GM18951 (cell line): ENCODE measurements around the gene OR52E1.

Experiments
- POLR2A ChIP-seq: IDR thresholded peaks from 4 replicates; pipeline ENCODE4 v1.6.1; 2011; ENCODE audit warnings: mild to moderate bottlenecking; ENCODE audit not compliant: insufficient read length, insufficient read depth; ENCODE audit errors: extremely low read depth
- in situ Hi-C: fragments of 300-500 bp; cut with MboI; formaldehyde crosslinking; loops from one replicate; pipeline ENCODE4 v1.12.0; 2022; ENCODE audit warnings: low sequenced_read_pairs, mixed read lengths, inconsistent platforms; ENCODE audit not compliant: unreplicated experiment

OR52E1 gene

GRCh38 chr11:5083602-5084001 is 14.2 kb downstream of the OR52E1 start:
- in situ Hi-C loops, result no loop called here
- no peak for TF ChIP-seq POLR2A

GRCh38 chr11:5088556-5088955 is 19.2 kb downstream of the OR52E1 start:
- in situ Hi-C loops, result no loop called here
- TF ChIP-seq POLR2A, result no peak

- TF ChIP-seq POLR2A, result no peak
- in situ Hi-C loops, result no loop called here
Observed at GRCh38 chr11:5090668-5091067, 21.3 kb downstream of the OR52E1 start.

- in situ Hi-C loops, result no loop called here
- no peak for TF ChIP-seq POLR2A
Observed at GRCh38 chr11:5092821-5093585, 23.6 kb downstream of the OR52E1 start.

GRCh38 chr11:5096011-5096410 is 26.6 kb downstream of the OR52E1 start:
- TF ChIP-seq POLR2A, result no peak
- in situ Hi-C loops, result no loop called here

- no peak for TF ChIP-seq POLR2A
- in situ Hi-C loops, result no loop called here
Observed at GRCh38 chr11:5102246-5102645, 32.9 kb downstream of the OR52E1 start.

- in situ Hi-C loops, result no loop called here
- no peak for TF ChIP-seq POLR2A
Observed at GRCh38 chr11:5103066-5103465, 33.7 kb downstream of the OR52E1 start.

- in situ Hi-C loops, result no loop called here
- TF ChIP-seq POLR2A, result no peak
Observed at GRCh38 chr11:5107285-5107684, 37.9 kb downstream of the OR52E1 start.

- no peak for TF ChIP-seq POLR2A
- in situ Hi-C loops, result no loop called here
Observed at GRCh38 chr11:5115339-5115738, 46.0 kb downstream of the OR52E1 start.

- in situ Hi-C loops, result no loop called here
Observed at GRCh38 chr11:5117588-5117987, 48.2 kb downstream of the OR52E1 start.

GRCh38 chr11:5118893-5119292 is 49.5 kb downstream of the OR52E1 start:
- no peak for TF ChIP-seq POLR2A
- in situ Hi-C loops, result no loop called here

More at GRCh38 chr11:5117588-5117987, 48.2 kb downstream of the OR52E1 start:
- no peak for TF ChIP-seq POLR2A
